ENCODE measurements around the gene TMEM38B.

TMEM38B gene

GRCh38 chr9:105694190-105694847, at the start of gene TMEM38B:
TMEM38B (plus strand) TSS chr9:105694541; CDS start chr9:105694661, 120 bp downstream.
- DNase-seq, result peak; percentile 78 to 89

- peak; percentile 92 to 96 for DNase-seq
Observed at GRCh38 chr9:105646879-105647594, 47.3 kb upstream of the TMEM38B start.

- peak; percentile 30 to 71 for DNase-seq
Observed at GRCh38 chr9:105647595-105648349, 46.6 kb upstream of the TMEM38B start.

GRCh38 chr9:105651806-105652205, 42.5 kb upstream of the TMEM38B start:
- peak; percentile 96 to 99 for DNase-seq

GRCh38 chr9:105656131-105656921, 38.0 kb upstream of the TMEM38B start:
- DNase-seq, result peak; percentile 31 to 76

- DNase-seq, result no peak
Observed at GRCh38 chr9:105658351-105658750, 36.0 kb upstream of the TMEM38B start.

GRCh38 chr9:105661011-105661410, 33.3 kb upstream of the TMEM38B start:
- DNase-seq, result peak in 1 of 2 experiments; percentile 16

- no peak for DNase-seq
Observed at GRCh38 chr9:105662184-105663104, 31.9 kb upstream of the TMEM38B start, which contains the start of gene TAL2. TAL2 (plus strand) TSS chr9:105662457; CDS start chr9:105662497, 40 bp downstream.

- no peak for DNase-seq
Observed at GRCh38 chr9:105663914-105664313, 30.4 kb upstream of the TMEM38B start.

GRCh38 chr9:105667867-105668266, 26.5 kb upstream of the TMEM38B start:
- no peak for DNase-seq

- no peak for DNase-seq
Observed at GRCh38 chr9:105670315-105670714, 24.0 kb upstream of the TMEM38B start.

GRCh38 chr9:105670775-105671174, 23.6 kb upstream of the TMEM38B start:
- no peak for DNase-seq

GRCh38 chr9:105672711-105673234, 21.6 kb upstream of the TMEM38B start:
- DNase-seq, result no peak

- DNase-seq, result no peak
Observed at GRCh38 chr9:105673850-105674387, 20.4 kb upstream of the TMEM38B start.

- peak; percentile 61 to 88 for DNase-seq
Observed at GRCh38 chr9:105676351-105676923, 17.9 kb upstream of the TMEM38B start.

- peak in 1 of 2 experiments; percentile 24 for DNase-seq
Observed at GRCh38 chr9:105678163-105678562, 16.2 kb upstream of the TMEM38B start.

GRCh38 chr9:105678781-105679180, 15.6 kb upstream of the TMEM38B start:
- DNase-seq, result no peak

GRCh38 chr9:105679257-105680022, 14.9 kb upstream of the TMEM38B start:
- DNase-seq, result no peak

GRCh38 chr9:105681313-105681712, 13.0 kb upstream of the TMEM38B start:
- no peak for DNase-seq

GRCh38 chr9:105681724-105682123, 12.6 kb upstream of the TMEM38B start:
- no peak for DNase-seq
